Activated CD4-positive, alpha-beta T cell treated with anti-CD3 and anti-CD28 coated beads, Interleukin-2, amount 50 U/mL, for 1 hour (primary cell): ENCODE data around the gene HYDIN.
"Not testable (repeated sequence)": the region's sequence is repeated elsewhere in the genome, so short reads cannot be mapped to it uniquely, and the experiment has no call there.

ENCODE experiments used
- DNase-seq: peaks from one replicate; pipeline ENCODE4 v3.0.0-alpha.2; 2020

The HYDIN gene

GRCh38 chr16:71083573-71083972, 146.9 kb downstream of the HYDIN start:
- not testable (repeated sequence) for DNase-seq

GRCh38 chr16:71080777-71081176, 149.7 kb downstream of the HYDIN start:
- DNase-seq, result not testable (repeated sequence)

GRCh38 chr16:71080262-71080661, 150.3 kb downstream of the HYDIN start:
- DNase-seq, result not testable (repeated sequence)

DNA sequence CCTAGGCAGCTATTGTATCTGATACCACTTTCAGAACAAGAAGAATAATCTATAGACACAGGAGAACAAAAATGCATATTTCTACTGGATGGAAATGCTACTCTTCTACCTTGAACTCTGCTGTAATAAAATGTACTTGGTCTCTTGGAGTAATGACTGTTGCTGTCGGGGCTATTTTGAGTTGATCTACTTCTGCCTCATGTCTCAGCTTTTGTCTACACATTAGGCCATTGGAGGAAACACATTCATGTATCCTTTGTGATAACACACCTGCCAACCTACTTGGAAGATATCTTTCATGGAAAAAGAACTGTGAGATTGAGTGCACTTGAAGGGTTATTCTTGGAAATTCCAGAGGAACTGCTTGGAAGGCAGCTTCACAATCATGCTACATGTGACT, 159.9 kb downstream of the HYDIN start:
- DNase-seq, result not testable (repeated sequence)

- not testable (repeated sequence) for DNase-seq
These were observed 160.7 kb downstream of the HYDIN start for GRCh38 chr16:71069842-71070241.

- DNase-seq, result not testable (repeated sequence)
These were observed 176.5 kb downstream of the HYDIN start for GRCh38 chr16:71053897-71054609.

GRCh38 chr16:71050307-71050706, 180.2 kb downstream of the HYDIN start:
- DNase-seq, result not testable (repeated sequence)

DNA sequence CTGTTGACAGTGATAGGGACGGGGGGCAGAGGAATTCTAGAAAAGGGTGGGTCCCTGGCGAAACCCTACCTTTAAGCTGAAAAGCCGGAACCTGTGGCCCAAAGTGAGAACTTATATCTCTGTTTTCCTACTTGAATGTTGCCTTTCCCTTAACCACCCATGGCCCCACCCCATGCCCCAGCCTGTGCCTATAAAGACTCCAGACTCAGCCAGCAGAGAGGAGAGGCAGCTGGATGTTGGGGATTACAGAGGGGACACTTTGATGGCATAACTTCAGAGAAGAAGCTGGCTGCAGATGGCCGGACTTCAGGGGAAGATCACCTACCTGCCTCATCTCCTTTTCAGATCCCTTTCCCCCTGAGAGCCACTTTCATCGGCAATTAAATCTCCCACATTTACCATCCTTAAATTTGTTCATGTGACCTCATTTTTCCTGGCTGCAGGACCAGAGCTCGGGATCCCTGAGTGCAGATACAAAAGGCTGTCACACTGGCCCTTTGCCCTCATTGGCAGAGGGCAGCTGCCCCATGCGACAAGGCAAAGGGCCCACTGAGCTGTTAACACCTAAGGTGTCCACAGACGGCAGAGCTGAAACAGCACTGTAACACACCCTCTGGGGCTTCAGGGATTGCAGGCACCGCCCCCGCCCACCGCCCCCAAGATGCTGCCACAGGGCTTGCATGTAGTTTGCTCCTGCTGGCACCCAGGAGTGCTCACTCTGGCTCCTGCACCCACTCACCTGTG, 191.0 kb downstream of the HYDIN start:
- not testable (repeated sequence) for DNase-seq

DNA sequence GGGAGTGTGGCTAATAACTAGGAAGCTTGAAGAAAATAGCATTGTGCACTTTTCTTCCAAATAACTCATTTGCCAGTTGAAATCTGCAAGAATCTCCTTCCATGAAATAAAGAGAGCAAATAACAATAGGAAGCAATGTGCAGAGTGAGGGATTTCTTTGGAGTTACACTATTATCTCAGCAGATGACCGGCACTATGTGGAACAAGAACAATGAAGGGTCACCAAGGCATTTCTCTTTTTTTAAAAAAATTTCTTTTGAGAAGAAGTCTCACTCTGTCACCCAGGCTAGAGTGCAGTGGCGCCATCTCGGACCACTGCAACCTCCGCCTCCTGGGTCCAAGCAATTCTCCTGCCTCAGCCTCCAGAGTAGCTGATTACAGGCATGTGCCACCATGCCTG, 192.1 kb downstream of the HYDIN start:
- not testable (repeated sequence) for DNase-seq

GRCh38 chr16:71037987-71038386, 192.5 kb downstream of the HYDIN start:
- not testable (repeated sequence) for DNase-seq

DNA sequence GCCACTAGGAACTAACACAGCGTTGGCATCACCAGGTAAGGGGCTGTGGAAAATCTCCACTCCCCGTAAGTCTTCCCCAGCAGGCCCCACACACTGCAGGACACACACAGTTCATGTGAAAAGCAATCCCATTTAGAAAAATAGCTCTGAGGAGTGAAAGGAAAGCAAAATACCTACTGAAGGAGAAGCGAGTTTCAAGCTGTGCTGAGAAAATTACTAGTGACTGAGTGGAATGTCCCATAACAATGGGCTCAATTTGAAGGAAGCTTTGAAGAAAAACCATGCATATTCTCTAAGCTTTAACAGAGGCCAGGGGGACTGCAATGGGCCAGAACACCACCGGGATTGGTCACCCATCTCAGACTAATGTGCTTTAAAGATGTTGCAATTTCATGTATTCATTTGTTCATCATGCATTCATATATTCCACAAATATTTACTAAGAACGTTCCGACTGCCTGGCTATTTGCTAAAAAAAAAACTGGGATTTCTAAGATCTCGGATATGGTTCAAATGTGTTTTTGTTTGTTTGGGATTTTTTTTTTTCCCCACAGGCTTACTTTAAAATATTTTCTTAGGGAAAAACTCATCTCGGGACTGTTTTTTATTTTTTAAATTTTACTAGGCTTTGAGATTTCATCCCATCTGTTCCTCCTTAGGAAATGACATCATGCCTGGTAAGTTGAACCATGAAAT, 202.3 kb downstream of the HYDIN start:
- not testable (repeated sequence) for DNase-seq

DNA sequence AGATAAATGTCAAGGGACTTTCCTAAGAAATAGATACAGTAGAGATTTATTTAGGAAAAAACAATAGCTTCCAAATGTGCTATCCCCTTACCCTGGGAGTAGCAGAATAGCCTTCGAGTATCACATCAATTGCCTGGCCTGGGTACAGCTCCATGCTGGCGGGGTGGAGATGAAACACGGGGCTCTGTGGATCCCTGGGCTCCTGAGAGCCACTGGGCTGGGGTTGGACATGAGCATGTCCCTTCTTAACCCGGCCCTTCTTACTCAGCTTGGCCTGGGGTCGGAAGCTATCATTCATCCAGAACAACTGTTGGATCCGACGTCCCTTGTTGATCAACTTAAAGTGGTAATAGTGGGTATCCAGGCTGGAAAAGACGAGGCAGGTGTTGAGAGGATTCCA, 203.0 kb downstream of the HYDIN start:
- not testable (repeated sequence) for DNase-seq

GRCh38 chr16:71023851-71024439, 206.6 kb downstream of the HYDIN start:
- DNase-seq, result not testable (repeated sequence)

GRCh38 chr16:71021961-71022537, 208.5 kb downstream of the HYDIN start:
- DNase-seq, result not testable (repeated sequence)

GRCh38 chr16:71019067-71019682, 211.3 kb downstream of the HYDIN start:
- DNase-seq, result not testable (repeated sequence)

- DNase-seq, result not testable (repeated sequence)
These were observed 215.1 kb downstream of the HYDIN start for GRCh38 chr16:71015419-71015818.

- DNase-seq, result not testable (repeated sequence)
These were observed 220.9 kb downstream of the HYDIN start for GRCh38 chr16:71009440-71010223.

GRCh38 chr16:71006516-71006915, 224.0 kb downstream of the HYDIN start:
- not testable (repeated sequence) for DNase-seq

- not testable (repeated sequence) for DNase-seq
These were observed 230.8 kb downstream of the HYDIN start for GRCh38 chr16:70999735-71000134.

- DNase-seq, result not testable (repeated sequence)
These were observed 234.7 kb downstream of the HYDIN start for GRCh38 chr16:70995799-70996198.

GRCh38 chr16:70992511-70992910, 238.0 kb downstream of the HYDIN start:
- not testable (repeated sequence) for DNase-seq
